ENCODE results near the gene P2RX5. TPM values are rescaled to one million over a fixed set of nuclear protein-coding genes. Genes with fewer than 3 reads are reported as not detected.
A peak's percentile ranks its signal among the peaks of the same experiment; 100 is the strongest.
"Not testable (repeated sequence)": the region's sequence is repeated elsewhere in the genome, so short reads cannot be mapped to it uniquely, and the experiment has no call there.

Gene P2RX5
- total RNA-seq, 1 donor from 2014 or later = 63.4 TPM

GRCh38 chr17:3715296-3715695, 19.3 kb upstream of the P2RX5 start:
- no peak for DNase-seq (ENCODE audit: low read depth)

GRCh38 chr17:3712811-3713463, 17.0 kb upstream of the P2RX5 start:
- DNase-seq (ENCODE audit: low read depth) = no peak

- no peak for DNase-seq (ENCODE audit: low read depth)
These were observed 15.0 kb upstream of the P2RX5 start for GRCh38 chr17:3710951-3711383.

GRCh38 chr17:3708366-3708765, 12.4 kb upstream of the P2RX5 start:
- DNase-seq (ENCODE audit: low read depth) = no peak

GRCh38 chr17:3705718-3705984, 9.7 kb upstream of the P2RX5 start:
- DNase-seq (ENCODE audit: low read depth) = not testable (repeated sequence)

GRCh38 chr17:3704931-3705717, 9.2 kb upstream of the P2RX5 start:
- no peak for DNase-seq (ENCODE audit: low read depth)

- not testable (repeated sequence) for DNase-seq (ENCODE audit: low read depth)
These were observed 6.1 kb upstream of the P2RX5 start for GRCh38 chr17:3702041-3702539.

GRCh38 chr17:3699951-3700350, 4.0 kb upstream of the P2RX5 start:
- no peak for DNase-seq (ENCODE audit: low read depth)

GRCh38 chr17:3698139-3698538, 2.2 kb upstream of the P2RX5 start:
- no peak for DNase-seq (ENCODE audit: low read depth)

- peak; percentile 68 for DNase-seq (ENCODE audit: low read depth)
These were observed 1.1 kb upstream of the P2RX5 start for GRCh38 chr17:3697103-3697476.

GRCh38 chr17:3695129-3695722, 729 bp downstream of the P2RX5 start:
- DNase-seq (ENCODE audit: low read depth) = peak; percentile 98

GRCh38 chr17:3693829-3694231, 2.1 kb downstream of the P2RX5 start:
- DNase-seq (ENCODE audit: low read depth) = peak; percentile 94

- peak; percentile 29 for DNase-seq (ENCODE audit: low read depth)
These were observed 2.8 kb downstream of the P2RX5 start for GRCh38 chr17:3693141-3693540.

- no peak for DNase-seq (ENCODE audit: low read depth)
These were observed 3.6 kb downstream of the P2RX5 start for GRCh38 chr17:3692346-3692745.

GRCh38 chr17:3691617-3692067, 4.3 kb downstream of the P2RX5 start:
- no peak for DNase-seq (ENCODE audit: low read depth)

- no peak for DNase-seq (ENCODE audit: low read depth)
These were observed 5.8 kb downstream of the P2RX5 start for GRCh38 chr17:3690094-3690715.

GRCh38 chr17:3689262-3690093, 6.5 kb downstream of the P2RX5 start:
- no peak for DNase-seq (ENCODE audit: low read depth)

- DNase-seq (ENCODE audit: low read depth) = no peak
These were observed 7.1 kb downstream of the P2RX5 start for GRCh38 chr17:3688852-3689261.

GRCh38 chr17:3688027-3688553, 7.9 kb downstream of the P2RX5 start:
- no peak for DNase-seq (ENCODE audit: low read depth)

GRCh38 chr17:3685174-3685573, 10.8 kb downstream of the P2RX5 start:
- no peak for DNase-seq (ENCODE audit: low read depth)

- peak; percentile 52 for DNase-seq (ENCODE audit: low read depth)
These were observed 12.9 kb downstream of the P2RX5 start for GRCh38 chr17:3683054-3683511.

Data from myocyte (in vitro differentiated cells).